HepG2 (cell line): ENCODE results near the gene IKZF5. TPM values are rescaled to one million over a fixed set of nuclear protein-coding genes. Genes with fewer than 3 reads are reported as not detected.

Source experiments
- FOXJ3 ChIP-seq: sonication (generic); formaldehyde crosslinking; IDR thresholded peaks from 2 replicates; pipeline ENCODE4 v1.4.0; 2020; ENCODE audit warnings: missing genetic modification reagents, mild to moderate bottlenecking, borderline replicate concordance
- FOXP1 ChIP-seq, 2 experiments: fragments of 450-650 bp in 1 of 2; IDR thresholded peaks; 2 replicates each; pipeline ENCODE4 v1.6.1; 2017 to 2018; ENCODE audit warnings: antibody characterized with exemption in 1 of 2
- IKZF4 ChIP-seq: sonication (generic); formaldehyde crosslinking; IDR thresholded peaks from 2 replicates; pipeline ENCODE4 v1.5.1; 2020; ENCODE audit warnings: borderline replicate concordance, mild to moderate bottlenecking, low read depth, missing genetic modification reagents; ENCODE audit errors: not compliant biosample characterization
- RXRB ChIP-seq: IDR thresholded peaks from 2 replicates; pipeline ENCODE4 v1.6.1; 2016; ENCODE audit warnings: borderline replicate concordance, missing genetic modification reagents, missing compliant biosample characterization
- SIN3A ChIP-seq: IDR thresholded peaks from 2 replicates; pipeline ENCODE4 v1.6.1; 2011; ENCODE audit warnings: low read depth, mild to moderate bottlenecking, control low read depth, low read length, borderline replicate concordance
- ZNF331 ChIP-seq: sonication (generic); formaldehyde crosslinking; IDR thresholded peaks from 2 replicates; pipeline ENCODE4 v1.4.0; 2020; ENCODE audit warnings: missing genetic modification reagents
- polyA plus RNA-seq, 8 experiments: library from polyadenylated mRNA; depleted of rRNA in 3 of 8; stranded (reverse) in 7 of 8; unstranded in 1 of 8; fragments of >200 nt; fragmentation: Illumina TruSeq in 4 of 8; extraction: Trizol in 4 of 8; gene quantifications; 2 replicates each; pipeline versions ENCODE4 v1.2.1 to v1.2.3, GENCODE V29; 2011 to 2016; ENCODE audit warnings: low read depth in 4 of 8, missing spikeins in 1 of 8, mixed read lengths in 1 of 8; ENCODE audit not compliant: insufficient read depth in 1 of 8
- total RNA-seq, 5 experiments: library from RNA; depleted of rRNA; stranded (reverse); fragments of >200 nt; fragmentation: Illumina TruSeq; extraction: Trizol; gene quantifications; 2 replicates each; pipeline ENCODE4 v1.2.3, GENCODE V29; 2016; ENCODE audit warnings: low read depth in 1 of 5
- TF ChIP-seq, protein P1 (sequence below): sonication (generic); formaldehyde crosslinking; IDR thresholded peaks from 2 replicates; pipeline ENCODE4 v1.5.1; 2020; ENCODE audit warnings: mild to moderate bottlenecking, missing genetic modification reagents
- TF ChIP-seq, protein P2 (sequence below): sonication (generic); formaldehyde crosslinking; conservative IDR thresholded peaks from 2 replicates; pipeline ENCODE4 v1.8.0; 2022; ENCODE audit warnings: mild to moderate bottlenecking, moderate library complexity, missing genetic modification reagents
- TF ChIP-seq, protein P3 (sequence below): sonication (generic); formaldehyde crosslinking; IDR thresholded peaks from 2 replicates; pipeline ENCODE4 v1.4.0; 2020; ENCODE audit warnings: mild to moderate bottlenecking, missing genetic modification reagents, borderline replicate concordance
- TF ChIP-seq, protein P4 (sequence below): fragments of 450-650 bp; IDR thresholded peaks from 2 replicates; pipeline ENCODE4 v1.6.1; 2017
- TF ChIP-seq, protein P5 (sequence below): IDR thresholded peaks from 2 replicates; pipeline ENCODE4 v1.6.1; 2016

The IKZF5 gene
- total and polyA plus RNA-seq, 2 of the 13 experiments (the other 11 are each of a cell fraction or from before 2014, with no cell fraction given) = 3.7 to 12.0 TPM

DNA sequence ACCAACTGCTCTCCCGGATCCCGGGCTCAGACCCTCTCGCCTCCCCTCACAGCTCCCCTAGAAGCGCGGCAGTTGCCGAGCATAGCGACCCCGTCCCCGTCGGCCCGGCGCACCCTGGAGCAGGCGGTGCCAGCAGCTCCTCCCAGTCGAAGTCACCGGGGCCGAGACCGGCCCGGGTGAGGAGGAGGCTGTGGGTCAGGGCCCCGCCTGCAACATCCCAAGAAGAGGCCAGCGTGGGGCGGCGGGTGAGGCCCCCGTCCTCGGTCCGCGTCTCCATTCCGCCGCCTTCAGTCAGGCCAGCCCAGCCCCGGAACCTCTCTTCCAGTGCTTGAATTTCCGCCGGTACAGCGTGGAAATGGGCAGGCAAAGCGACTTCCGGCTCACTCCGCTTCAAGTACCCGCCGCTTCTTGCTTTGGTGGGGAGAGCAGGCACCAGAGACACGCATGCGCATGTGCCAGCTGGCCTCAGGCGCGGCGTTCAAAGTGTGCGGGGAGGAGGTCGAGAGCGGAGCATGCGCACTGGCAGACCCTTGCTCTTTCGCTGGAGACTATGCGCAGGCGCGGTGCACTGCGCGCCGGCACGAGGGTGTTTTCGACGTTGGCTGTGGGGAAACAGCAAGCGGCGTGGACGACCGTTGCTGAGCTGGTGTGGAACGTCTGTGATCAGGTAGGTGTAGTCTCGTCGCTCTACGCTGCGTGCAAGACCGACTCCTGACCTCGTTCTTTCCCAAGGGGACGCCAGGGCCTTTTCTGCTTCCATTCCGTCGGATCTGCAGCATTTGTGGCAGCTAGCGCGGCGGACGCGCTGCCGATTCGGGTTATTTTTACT, 54.5 kb downstream of the IKZF5 start, which contains the start of gene C10orf88 (continued):
- TF ChIP-seq, protein P1, sequence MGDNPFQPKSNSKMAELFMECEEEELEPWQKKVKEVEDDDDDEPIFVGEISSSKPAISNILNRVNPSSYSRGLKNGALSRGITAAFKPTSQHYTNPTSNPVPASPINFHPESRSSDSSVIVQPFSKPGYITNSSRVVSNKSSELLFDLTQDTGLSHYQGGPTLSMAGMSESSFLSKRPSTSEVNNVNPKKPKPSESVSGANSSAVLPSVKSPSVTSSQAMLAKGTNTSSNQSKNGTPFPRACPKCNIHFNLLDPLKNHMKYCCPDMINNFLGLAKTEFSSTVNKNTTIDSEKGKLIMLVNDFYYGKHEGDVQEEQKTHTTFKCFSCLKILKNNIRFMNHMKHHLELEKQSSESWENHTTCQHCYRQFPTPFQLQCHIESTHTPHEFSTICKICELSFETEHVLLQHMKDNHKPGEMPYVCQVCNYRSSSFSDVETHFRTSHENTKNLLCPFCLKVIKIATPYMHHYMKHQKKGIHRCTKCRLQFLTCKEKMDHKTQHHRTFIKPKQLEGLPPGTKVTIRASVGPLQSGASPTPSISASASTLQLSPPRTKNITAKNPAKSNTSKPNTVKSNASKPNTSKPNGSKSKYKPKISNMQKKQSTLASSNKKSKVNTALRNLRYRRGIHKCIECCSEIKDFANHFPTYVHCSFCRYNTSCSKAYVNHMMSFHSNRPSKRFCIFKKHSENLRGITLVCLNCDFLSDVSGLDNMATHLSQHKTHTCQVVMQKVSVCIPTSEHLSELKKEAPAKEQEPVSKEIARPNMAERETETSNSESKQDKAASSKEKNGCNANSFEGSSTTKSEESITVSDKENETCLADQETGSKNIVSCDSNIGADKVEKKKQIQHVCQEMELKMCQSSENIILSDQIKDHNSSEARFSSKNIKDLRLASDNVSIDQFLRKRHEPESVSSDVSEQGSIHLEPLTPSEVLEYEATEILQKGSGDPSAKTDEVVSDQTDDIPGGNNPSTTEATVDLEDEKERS = peak; percentile 95
- TF ChIP-seq, protein P2, sequence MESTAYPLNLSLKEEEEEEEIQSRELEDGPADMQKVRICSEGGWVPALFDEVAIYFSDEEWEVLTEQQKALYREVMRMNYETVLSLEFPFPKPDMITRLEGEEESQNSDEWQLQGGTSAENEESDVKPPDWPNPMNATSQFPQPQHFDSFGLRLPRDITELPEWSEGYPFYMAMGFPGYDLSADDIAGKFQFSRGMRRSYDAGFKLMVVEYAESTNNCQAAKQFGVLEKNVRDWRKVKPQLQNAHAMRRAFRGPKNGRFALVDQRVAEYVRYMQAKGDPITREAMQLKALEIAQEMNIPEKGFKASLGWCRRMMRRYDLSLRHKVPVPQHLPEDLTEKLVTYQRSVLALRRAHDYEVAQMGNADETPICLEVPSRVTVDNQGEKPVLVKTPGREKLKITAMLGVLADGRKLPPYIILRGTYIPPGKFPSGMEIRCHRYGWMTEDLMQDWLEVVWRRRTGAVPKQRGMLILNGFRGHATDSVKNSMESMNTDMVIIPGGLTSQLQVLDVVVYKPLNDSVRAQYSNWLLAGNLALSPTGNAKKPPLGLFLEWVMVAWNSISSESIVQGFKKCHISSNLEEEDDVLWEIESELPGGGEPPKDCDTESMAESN (CRISPR knock-in tag) = peak; percentile 89
- TF ChIP-seq FOXJ3 (no peak), SIN3A (0 out of 2 replicates have a peak, but pooled peaks have one; percentile 21), RXRB (peak; percentile 86), FOXP1 (IDR thresholded peaks at IDR 0.05) (no peak), FOXP1 (CRISPR knock-in tag; IDR thresholded peaks at IDR 0.05) (no peak), ZNF331 (CRISPR knock-in tag) (peak; percentile 82), IKZF4 (CRISPR knock-in tag) (peak; percentile 77)
- TF ChIP-seq, protein P3, sequence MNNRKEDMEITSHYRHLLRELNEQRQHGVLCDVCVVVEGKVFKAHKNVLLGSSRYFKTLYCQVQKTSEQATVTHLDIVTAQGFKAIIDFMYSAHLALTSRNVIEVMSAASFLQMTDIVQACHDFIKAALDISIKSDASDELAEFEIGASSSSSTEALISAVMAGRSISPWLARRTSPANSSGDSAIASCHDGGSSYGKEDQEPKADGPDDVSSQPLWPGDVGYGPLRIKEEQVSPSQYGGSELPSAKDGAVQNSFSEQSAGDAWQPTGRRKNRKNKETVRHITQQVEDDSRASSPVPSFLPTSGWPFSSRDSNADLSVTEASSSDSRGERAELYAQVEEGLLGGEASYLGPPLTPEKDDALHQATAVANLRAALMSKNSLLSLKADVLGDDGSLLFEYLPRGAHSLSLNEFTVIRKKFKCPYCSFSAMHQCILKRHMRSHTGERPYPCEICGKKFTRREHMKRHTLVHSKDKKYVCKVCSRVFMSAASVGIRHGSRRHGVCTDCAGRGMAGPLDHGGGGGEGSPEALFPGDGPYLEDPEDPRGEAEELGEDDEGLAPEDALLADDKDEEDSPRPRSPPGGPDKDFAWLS (CRISPR knock-in tag) = 0 out of 2 replicates have a peak, but pooled peaks have one; percentile 70
- TF ChIP-seq, protein P4, sequence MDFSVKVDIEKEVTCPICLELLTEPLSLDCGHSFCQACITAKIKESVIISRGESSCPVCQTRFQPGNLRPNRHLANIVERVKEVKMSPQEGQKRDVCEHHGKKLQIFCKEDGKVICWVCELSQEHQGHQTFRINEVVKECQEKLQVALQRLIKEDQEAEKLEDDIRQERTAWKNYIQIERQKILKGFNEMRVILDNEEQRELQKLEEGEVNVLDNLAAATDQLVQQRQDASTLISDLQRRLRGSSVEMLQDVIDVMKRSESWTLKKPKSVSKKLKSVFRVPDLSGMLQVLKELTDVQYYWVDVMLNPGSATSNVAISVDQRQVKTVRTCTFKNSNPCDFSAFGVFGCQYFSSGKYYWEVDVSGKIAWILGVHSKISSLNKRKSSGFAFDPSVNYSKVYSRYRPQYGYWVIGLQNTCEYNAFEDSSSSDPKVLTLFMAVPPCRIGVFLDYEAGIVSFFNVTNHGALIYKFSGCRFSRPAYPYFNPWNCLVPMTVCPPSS = no peak
- TF ChIP-seq, protein P5, sequence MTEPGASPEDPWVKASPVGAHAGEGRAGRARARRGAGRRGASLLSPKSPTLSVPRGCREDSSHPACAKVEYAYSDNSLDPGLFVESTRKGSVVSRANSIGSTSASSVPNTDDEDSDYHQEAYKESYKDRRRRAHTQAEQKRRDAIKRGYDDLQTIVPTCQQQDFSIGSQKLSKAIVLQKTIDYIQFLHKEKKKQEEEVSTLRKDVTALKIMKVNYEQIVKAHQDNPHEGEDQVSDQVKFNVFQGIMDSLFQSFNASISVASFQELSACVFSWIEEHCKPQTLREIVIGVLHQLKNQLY (CRISPR knock-in tag) = 0 out of 2 replicates have a peak, but pooled peaks have one; percentile 17
